Measurements from ENCODE around the gene C21orf91.

DNA sequence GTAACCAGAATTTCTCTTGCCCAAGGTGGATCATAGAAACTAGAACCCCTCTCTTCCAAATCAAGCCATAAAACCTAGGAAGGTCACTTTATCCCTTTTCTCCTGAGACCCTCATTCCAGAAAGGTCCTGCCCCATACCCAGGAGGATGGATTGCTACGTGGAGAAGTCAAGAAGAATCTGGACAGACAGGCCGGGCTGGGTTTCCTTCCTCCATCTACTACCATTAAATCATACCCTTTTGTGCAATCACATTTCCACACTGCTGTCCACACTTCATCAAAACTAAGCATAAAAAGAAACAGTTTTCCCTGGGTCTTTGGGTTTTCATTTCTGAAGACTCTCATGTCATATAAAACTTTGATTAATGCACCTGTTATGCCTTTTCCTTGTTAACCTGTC lies 65.4 kb downstream of the C21orf91 start:
- TF ChIP-seq POLR2A (IDR thresholded peaks at IDR 0.05; ENCODE audit: low read length): no peak
- TF ChIP-seq SREBF2 (IDR thresholded peaks at IDR 0.05): no peak
- no peak for TF ChIP-seq CTCF (IDR thresholded peaks at IDR 0.05)
- no peak for TF ChIP-seq RFX5 (IDR thresholded peaks at IDR 0.05)
- no peak for TF ChIP-seq FOSL2 (IDR thresholded peaks at IDR 0.05)
- TF ChIP-seq FOSL2 (CRISPR knock-in tag; IDR thresholded peaks at IDR 0.05): no peak
- TF ChIP-seq ESRRA (IDR thresholded peaks at IDR 0.05; ENCODE audit: borderline replicate concordance, low read length): no peak

Measured in A549 (cell line).